HS-27A (cell line): ENCODE results near the gene PHKG2.

ENCODE experiments used
- DNase-seq: peaks from one replicate; pipeline ENCODE4 v3.0.0-alpha.2; 2012; ENCODE audit warnings: low read depth, missing footprints

Gene PHKG2

GRCh38 chr16:30728321-30728720 is 19.9 kb upstream of the PHKG2 start:
- no peak for DNase-seq

GRCh38 chr16:30728899-30729672 is 19.1 kb upstream of the PHKG2 start:
- DNase-seq: no peak

GRCh38 chr16:30731411-30731810 is 16.8 kb upstream of the PHKG2 start:
- DNase-seq: no peak

GRCh38 chr16:30736995-30737793 is 11.0 kb upstream of the PHKG2 start:
- no peak for DNase-seq

- no peak for DNase-seq
Observed at GRCh38 chr16:30737794-30738648, 10.2 kb upstream of the PHKG2 start.

- no peak for DNase-seq
Observed at GRCh38 chr16:30738984-30739951, 9.0 kb upstream of the PHKG2 start.

- peak; percentile 62 for DNase-seq
Observed at GRCh38 chr16:30740364-30741251, 7.6 kb upstream of the PHKG2 start.

- peak; percentile 66 for DNase-seq
Observed at GRCh38 chr16:30741461-30741914, 6.7 kb upstream of the PHKG2 start.

GRCh38 chr16:30743716-30744115 is 4.5 kb upstream of the PHKG2 start:
- DNase-seq: no peak

- no peak for DNase-seq
Observed at GRCh38 chr16:30744183-30744582, 4.0 kb upstream of the PHKG2 start.

GRCh38 chr16:30745082-30745481 is 3.1 kb upstream of the PHKG2 start:
- DNase-seq: no peak

GRCh38 chr16:30746638-30747175 is 1.5 kb upstream of the PHKG2 start:
- DNase-seq: no peak

- DNase-seq: no peak
Observed at GRCh38 chr16:30747331-30747730, 894 bp upstream of the PHKG2 start.

- no peak for DNase-seq
Observed at GRCh38 chr16:30748634-30749445, 615 bp downstream of the PHKG2 start.

GRCh38 chr16:30750201-30750600 is 2.0 kb downstream of the PHKG2 start:
- DNase-seq: no peak

- DNase-seq: no peak
Observed at GRCh38 chr16:30750876-30751465, 2.7 kb downstream of the PHKG2 start.

- DNase-seq: no peak
Observed at GRCh38 chr16:30753596-30753995, 5.4 kb downstream of the PHKG2 start.

- DNase-seq: no peak
Observed at GRCh38 chr16:30755955-30756780, 7.9 kb downstream of the PHKG2 start.
